B cell (primary cell): Measurements from ENCODE around the gene TWNK. TPM values are rescaled to one million over a fixed set of nuclear protein-coding genes. Genes with fewer than 3 reads are reported as not detected.
"Not testable (repeated sequence)": the region's sequence is repeated elsewhere in the genome, so short reads cannot be mapped to it uniquely, and the experiment has no call there.

Experiments used
- ATAC-seq: fragments of 200-7000 bp; cut with Tn5 transposase; one replicate; pipeline ENCODE4 v1.10.0; 2021; ENCODE audit warnings: low read depth, mild to moderate bottlenecking, moderate number of reproducible peaks, moderate library complexity
- CTCF ChIA-PET: fragments of 350-600 bp; sonication (Branson Sonifier 250); formaldehyde crosslinking; loops from one replicate; lab custom pipeline; 2021; ENCODE audit warnings: antibody characterized with exemption, inconsistent platforms; lab: Charles Lee
- POLR2A ChIA-PET: fragments of 350-600 bp; sonication (Branson Sonifier 250); formaldehyde crosslinking; loops from one replicate; lab custom pipeline; 2021; ENCODE audit warnings: antibody characterized with exemption; lab: Charles Lee
- DNase-seq: peaks from one replicate; pipeline ENCODE4 v3.0.0; 2013
- H2AFZ ChIP-seq: 2 replicates; pipeline ENCODE4 v1.6.1; 2012; ENCODE audit warnings: mild to moderate bottlenecking, low read depth, low read length; ENCODE audit not compliant: insufficient read depth, poor library complexity, severe bottlenecking
- H3K27ac ChIP-seq, 2 donors: 1 replicate in 1 of 2; 2 replicates in 1 of 2; pipeline ENCODE4 v1.5.1; 2012 to 2013; ENCODE audit warnings: low read length in 2 of 2, mild to moderate bottlenecking in 2 of 2, moderate library complexity in 1 of 2
- H3K27me3 ChIP-seq, 4 experiments: fragments of 200-600 bp in 1 of 4; sonication (generic) in 1 of 4; replicated peaks in 1 of 4; 1 replicate in 2 of 4; 2 replicates in 2 of 4; pipeline versions ENCODE4 v1.6.1 to v1.7.0; 2013 to 2016; ENCODE audit warnings: low read length in 3 of 4, mild to moderate bottlenecking in 2 of 4, mixed read lengths in 1 of 4, moderate library complexity in 1 of 4; ENCODE audit not compliant: insufficient read depth in 4 of 4, control insufficient read depth in 3 of 4; ENCODE audit errors: control extremely low read depth in 1 of 4
- H3K36me3 ChIP-seq, 2 experiments: replicated peaks in 1 of 2; 1 replicate in 1 of 2; 2 replicates in 1 of 2; pipeline versions ENCODE4 v1.6.1 to v1.7.1; 2013; ENCODE audit warnings: low read length in 1 of 2; ENCODE audit not compliant: insufficient read depth in 2 of 2, control insufficient read depth in 1 of 2; ENCODE audit errors: control extremely low read depth in 1 of 2, extremely low read depth in 1 of 2
- H3K4me1 ChIP-seq, 2 donors: fragments of 200-600 bp in 1 of 2; sonication (generic) in 1 of 2; 1 replicate in 1 of 2; 2 replicates in 1 of 2; pipeline versions ENCODE4 v1.5.1 to v1.6.1; 2013 to 2017; ENCODE audit warnings: low read length in 2 of 2; ENCODE audit not compliant: control insufficient read depth in 2 of 2, insufficient read depth in 2 of 2
- H3K4me2 ChIP-seq: replicated peaks from 2 replicates; pipeline ENCODE3; 2012; ENCODE audit warnings: mild to moderate bottlenecking, low read depth, low read length; ENCODE audit not compliant: poor library complexity, severe bottlenecking
- H3K4me3 ChIP-seq, 5 experiments: fragments of 200-600 bp in 1 of 5; sonication (generic) in 1 of 5; 1 replicate in 3 of 5; 2 replicates in 2 of 5; pipeline versions ENCODE4 v1.5.1 to v1.7.0; 2011 to 2016; ENCODE audit warnings: low read length in 4 of 5, mild to moderate bottlenecking in 4 of 5, low read depth in 2 of 5, control low read depth in 1 of 5, moderate library complexity in 1 of 5; ENCODE audit not compliant: insufficient read depth in 1 of 5; ENCODE audit errors: control extremely low read depth in 1 of 5, extremely low read depth in 1 of 5
- H3K79me2 ChIP-seq: fragments of 200-600 bp; sonication (generic); one replicate; pipeline ENCODE4 v1.6.0; 2016; ENCODE audit warnings: low read length; ENCODE audit not compliant: control insufficient read depth, insufficient read depth
- H3K9ac ChIP-seq: fragments of 200-600 bp; sonication (generic); 2 replicates; pipeline ENCODE4 v1.6.1; 2017; ENCODE audit warnings: mild to moderate bottlenecking, low read length, moderate library complexity
- H3K9me3 ChIP-seq, 3 donors: one replicate each; pipeline versions ENCODE4 v1.6.1 to v1.7.1; 2013; ENCODE audit warnings: low read length in 2 of 3; ENCODE audit not compliant: control insufficient read depth in 2 of 3, insufficient read depth in 1 of 3; ENCODE audit errors: control extremely low read depth in 1 of 3
- H4K20me1 ChIP-seq: 2 replicates; pipeline ENCODE4 v1.6.0; 2012; ENCODE audit warnings: mild to moderate bottlenecking, low read length; ENCODE audit not compliant: insufficient read depth, control insufficient read depth, poor library complexity, severe bottlenecking
- H3K27ac Mint-ChIP-seq: one replicate; pipeline ENCODE4 v1.8.0; 2021; ENCODE audit warnings: mixed read lengths
- H3K27me3 Mint-ChIP-seq: one replicate; pipeline ENCODE4 v1.8.0; 2021; ENCODE audit warnings: mixed read lengths
- H3K4me1 Mint-ChIP-seq: one replicate; pipeline ENCODE4 v1.8.0; 2021; ENCODE audit warnings: mixed read lengths
- H3K4me3 Mint-ChIP-seq: one replicate; pipeline ENCODE4 v1.8.0; 2021; ENCODE audit warnings: mixed read lengths
- H3K9me3 Mint-ChIP-seq: one replicate; pipeline ENCODE4 v1.8.0; 2022; ENCODE audit warnings: mixed read lengths; ENCODE audit not compliant: insufficient read depth
- EZH2 ChIP-seq: IDR thresholded peaks from 2 replicates; pipeline ENCODE4 v1.6.1; 2012; ENCODE audit warnings: borderline replicate concordance, low read depth, mild to moderate bottlenecking, moderate library complexity, low read length; ENCODE audit not compliant: insufficient read depth, poor library complexity, severe bottlenecking
- WGBS: methylation state at CpG from one replicate; pipeline ENCODE4 v1.1.5; 2013; ENCODE audit warnings: missing lambda C conversion rate; ENCODE audit not compliant: insufficient coverage; 5-methylcytosine and 5-hydroxymethylcytosine counted together
- intact Hi-C: fragments of 100-400 bp; cut with micrococcal nuclease; formaldehyde crosslinking; loops from one replicate; pipeline ENCODE4 v1.10.0; 2022
- polyA plus RNA-seq: library from polyadenylated mRNA; depleted of rRNA; stranded (reverse); fragments of >200 nt; gene quantifications from 2 replicates; pipeline ENCODE4 v1.2.3, GENCODE V29; 2012
- total RNA-seq, 2 donors: library from RNA; stranded (reverse); fragments of 120-200 nt in 1 of 2; gene quantifications; 1 replicate in 1 of 2; 2 replicates in 1 of 2; pipeline versions ENCODE4 v1.2.3 to v1.2.4, GENCODE V29; 2013 to 2022
- TF ChIP-seq, protein P1 (sequence below): fragments of 200-600 bp; IDR thresholded peaks from one replicate; pipeline ENCODE4 v1.8.0; 2022; ENCODE audit warnings: antibody characterized with exemption, mild to moderate bottlenecking

The TWNK gene
- total and polyA plus RNA-seq, 2 donors (not counting 1 experiment from before 2014, with no cell fraction given), result 7.2 to 11.8 TPM

DNA sequence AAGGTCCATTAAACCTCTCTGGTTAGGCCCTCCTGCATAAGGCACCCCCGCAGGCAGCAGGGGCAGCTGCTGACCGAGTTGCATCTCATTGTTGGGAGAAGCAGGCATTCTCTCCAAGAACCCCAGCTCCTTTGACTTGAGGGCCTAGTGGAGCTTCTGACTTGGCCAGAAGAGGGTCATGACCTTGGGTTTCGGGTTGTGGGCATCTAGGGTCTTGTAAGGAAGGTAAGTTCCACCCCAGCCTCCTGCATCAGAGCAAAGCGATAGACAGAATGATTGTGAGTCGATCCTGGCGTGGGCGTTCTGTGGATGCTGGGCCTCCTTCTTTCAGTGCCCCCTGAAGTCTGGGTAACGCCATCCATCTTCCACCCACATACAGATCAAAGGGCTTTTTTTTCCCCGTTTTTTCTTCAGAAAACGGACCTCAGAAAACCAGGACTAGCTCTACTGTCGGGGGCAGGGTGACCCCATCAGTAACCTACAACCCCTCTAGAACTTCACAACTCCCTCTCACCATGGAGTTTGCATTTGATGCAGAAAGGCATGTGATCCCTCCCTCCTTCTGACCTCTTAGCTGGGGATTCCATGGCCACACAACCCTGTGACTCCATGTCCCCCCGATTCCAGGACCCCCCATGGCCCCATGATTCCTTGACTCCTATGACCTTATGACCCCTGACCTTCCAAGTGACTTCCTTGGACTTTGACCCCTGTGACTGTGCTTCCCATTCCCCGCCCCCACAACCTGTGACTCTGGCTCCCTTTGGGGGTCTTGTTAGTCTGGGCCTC, 15.0 kb upstream of the TWNK start:
- Mint-ChIP-seq H3K4me3 (no peak overlapping the region), H3K4me1 (peaks cover 16% of the 10 kb centered on the region), H3K27me3 (no peaks in the 10 kb centered on the region), H3K9me3 (no peaks in the 10 kb centered on the region), H3K27ac (no peak overlapping the region)
- H3K4me3 ChIP-seq, result no peak overlapping the region
- no peaks in the 10 kb centered on the region for H3K9me3 ChIP-seq
- ATAC-seq, result no peak
- H3K27me3 ChIP-seq, result no peaks in the 10 kb centered on the region
- 84% methylated on average over 12 of the region's 13 CpGs for WGBS
- TF ChIP-seq EZH2, result no peak
- TF ChIP-seq, protein P1, sequence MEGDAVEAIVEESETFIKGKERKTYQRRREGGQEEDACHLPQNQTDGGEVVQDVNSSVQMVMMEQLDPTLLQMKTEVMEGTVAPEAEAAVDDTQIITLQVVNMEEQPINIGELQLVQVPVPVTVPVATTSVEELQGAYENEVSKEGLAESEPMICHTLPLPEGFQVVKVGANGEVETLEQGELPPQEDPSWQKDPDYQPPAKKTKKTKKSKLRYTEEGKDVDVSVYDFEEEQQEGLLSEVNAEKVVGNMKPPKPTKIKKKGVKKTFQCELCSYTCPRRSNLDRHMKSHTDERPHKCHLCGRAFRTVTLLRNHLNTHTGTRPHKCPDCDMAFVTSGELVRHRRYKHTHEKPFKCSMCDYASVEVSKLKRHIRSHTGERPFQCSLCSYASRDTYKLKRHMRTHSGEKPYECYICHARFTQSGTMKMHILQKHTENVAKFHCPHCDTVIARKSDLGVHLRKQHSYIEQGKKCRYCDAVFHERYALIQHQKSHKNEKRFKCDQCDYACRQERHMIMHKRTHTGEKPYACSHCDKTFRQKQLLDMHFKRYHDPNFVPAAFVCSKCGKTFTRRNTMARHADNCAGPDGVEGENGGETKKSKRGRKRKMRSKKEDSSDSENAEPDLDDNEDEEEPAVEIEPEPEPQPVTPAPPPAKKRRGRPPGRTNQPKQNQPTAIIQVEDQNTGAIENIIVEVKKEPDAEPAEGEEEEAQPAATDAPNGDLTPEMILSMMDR, result no peak
- H2AFZ ChIP-seq, result no peak overlapping the region
- DNase-seq, result no peak
- no peak overlapping the region for H3K4me2 ChIP-seq
- CTCF ChIA-PET, result interaction anchor here (0.7 to 0.8 kb wide), 2 partner anchors 42 to 737 kb away, joined by 3 read pairs; no protein-coding TSS in a partner anchor
- no peaks in the 10 kb centered on the region for H3K36me3 ChIP-seq
- no peak overlapping the region for H3K27ac ChIP-seq
- H4K20me1 ChIP-seq, result no peaks in the 10 kb centered on the region
- peaks cover 13 to 17% of the 10 kb centered on the region in 2 donors for H3K4me1 ChIP-seq
- H3K9ac ChIP-seq, result no peak overlapping the region
- POLR2A ChIA-PET, result no interaction called here
- no peaks in the 10 kb centered on the region for H3K79me2 ChIP-seq
- intact Hi-C loops, result no loop called here

DNA sequence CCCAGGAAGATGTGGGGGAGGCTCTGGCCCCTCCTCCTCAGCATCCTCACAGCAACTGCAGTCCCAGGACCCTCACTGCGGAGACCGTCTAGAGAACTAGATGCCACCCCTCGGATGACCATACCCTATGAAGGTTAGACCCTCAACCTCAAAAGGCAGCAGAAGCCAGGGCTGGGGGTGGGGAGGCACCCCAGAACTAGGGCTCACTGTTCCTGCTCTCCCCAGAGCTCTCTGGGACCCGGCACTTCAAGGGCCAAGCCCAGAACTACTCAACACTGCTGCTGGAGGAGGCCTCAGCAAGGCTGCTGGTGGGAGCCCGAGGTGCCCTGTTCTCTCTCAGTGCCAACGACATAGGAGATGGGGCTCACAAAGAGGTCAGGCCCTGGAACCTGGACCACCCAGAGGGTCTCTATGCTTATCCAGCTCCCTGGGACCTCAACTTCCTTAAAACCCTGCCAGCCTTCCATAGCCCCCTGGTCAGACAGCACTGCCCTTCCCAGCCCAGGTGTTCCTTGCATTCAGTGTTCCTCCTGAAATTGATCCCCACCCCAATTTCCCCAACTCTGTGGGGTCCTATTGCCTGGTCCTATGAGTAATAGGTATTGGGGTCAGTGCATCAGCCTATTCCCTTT, 14.3 kb upstream of the TWNK start:
- Histone ChIP-seq H3K27ac (no peak overlapping the region), H3K9me3 (no peaks in the 10 kb centered on the region), H3K4me1 (peaks cover 13 to 17% of the 10 kb centered on the region in 2 donors), H2AFZ (no peak overlapping the region), H3K9ac (no peak overlapping the region), H3K4me2 (no peak overlapping the region), H3K27me3 (no peaks in the 10 kb centered on the region), H4K20me1 (no peaks in the 10 kb centered on the region), H3K36me3 (no peaks in the 10 kb centered on the region), H3K4me3 (no peak overlapping the region), H3K79me2 (no peaks in the 10 kb centered on the region)
- ATAC-seq (no peak), DNase-seq (no peak)
- intact Hi-C loops, result no loop called here
- no peaks in the 10 kb centered on the region for H3K27me3 Mint-ChIP-seq
- no peak overlapping the region for H3K27ac Mint-ChIP-seq
- POLR2A ChIA-PET, result no interaction called here
- H3K4me3 Mint-ChIP-seq, result no peak overlapping the region
- peaks cover 16% of the 10 kb centered on the region for H3K4me1 Mint-ChIP-seq
- 92% methylated on average over 4 of the region's 6 CpGs for WGBS
- no peak for TF ChIP-seq EZH2
- TF ChIP-seq, protein P1, result no peak
- CTCF ChIA-PET, result no interaction called here
- H3K9me3 Mint-ChIP-seq, result no peaks in the 10 kb centered on the region

DNA sequence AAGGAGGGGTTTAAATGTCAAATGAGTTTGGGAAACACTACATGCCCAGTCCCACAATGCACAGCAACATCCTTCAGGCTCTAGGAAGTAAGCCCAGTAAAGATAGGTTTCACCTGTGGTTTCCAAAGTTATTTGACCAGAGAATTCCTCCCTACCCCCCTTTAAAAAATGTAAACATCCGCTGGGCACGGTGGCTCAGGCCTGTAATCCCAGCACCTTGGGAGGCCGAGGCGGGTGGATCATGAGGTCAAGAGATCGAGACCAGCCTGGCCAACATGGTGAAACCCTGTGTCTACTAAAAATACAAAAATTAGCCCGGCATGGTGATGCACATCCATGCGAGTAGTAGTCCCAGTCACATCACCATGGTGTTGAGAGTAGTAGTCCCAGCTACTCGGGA, 11.9 kb upstream of the TWNK start:
- intact Hi-C loops, H3K9ac ChIP-seq, H3K4me1 Mint-ChIP-seq, H3K9me3 Mint-ChIP-seq, POLR2A ChIA-PET, H3K9me3 ChIP-seq, H3K36me3 ChIP-seq, H3K4me3 ChIP-seq, H3K27ac ChIP-seq, H3K4me2 ChIP-seq, H3K4me1 ChIP-seq, H2AFZ ChIP-seq, H3K27ac Mint-ChIP-seq, H3K27me3 Mint-ChIP-seq, ATAC-seq, H3K79me2 ChIP-seq, H3K4me3 Mint-ChIP-seq, H4K20me1 ChIP-seq, DNase-seq, H3K27me3 ChIP-seq: not testable (repeated sequence)
- CTCF ChIA-PET, result interaction anchor here (1.5 to 1.9 kb wide), 2 partner anchors 14 to 22 kb away, joined by 6 read pairs; no protein-coding TSS in a partner anchor
- 89% methylated on average over 5 of the region's 8 CpGs for WGBS
